ENCODE results near the gene BARHL1.

Gene BARHL1

GRCh38 chr9:132615774-132616173 lies 33.4 kb downstream of the BARHL1 start:
- no peak for DNase-seq (ENCODE audit: low read depth in 2 of 2)

GRCh38 chr9:132616725-132617124 lies 34.3 kb downstream of the BARHL1 start:
- no peak for DNase-seq (ENCODE audit: low read depth in 2 of 2)

GRCh38 chr9:132622159-132622558 lies 39.8 kb downstream of the BARHL1 start:
- DNase-seq (ENCODE audit: low read depth in 2 of 2): no peak

- DNase-seq (ENCODE audit: low read depth in 2 of 2): no peak
These were observed 43.9 kb downstream of the BARHL1 start for GRCh38 chr9:132626285-132626684.

GRCh38 chr9:132627106-132627505 lies 44.7 kb downstream of the BARHL1 start:
- no peak for DNase-seq (ENCODE audit: low read depth in 2 of 2)

GRCh38 chr9:132627594-132627993 lies 45.2 kb downstream of the BARHL1 start:
- DNase-seq (ENCODE audit: low read depth in 2 of 2): no peak

- no peak for DNase-seq (ENCODE audit: low read depth in 2 of 2)
These were observed 46.3 kb downstream of the BARHL1 start for GRCh38 chr9:132628746-132629145.

GRCh38 chr9:132630116-132630515 lies 47.7 kb downstream of the BARHL1 start:
- DNase-seq (ENCODE audit: low read depth in 2 of 2): no peak

GRCh38 chr9:132630811-132631210 lies 48.4 kb downstream of the BARHL1 start:
- DNase-seq (ENCODE audit: low read depth in 2 of 2): no peak

- no peak for DNase-seq (ENCODE audit: low read depth in 2 of 2)
These were observed 48.9 kb downstream of the BARHL1 start for GRCh38 chr9:132631280-132631679.

GRCh38 chr9:132631685-132632084 lies 49.3 kb downstream of the BARHL1 start:
- DNase-seq (ENCODE audit: low read depth in 2 of 2): no peak

- DNase-seq (ENCODE audit: low read depth in 2 of 2): no peak
These were observed 50.2 kb downstream of the BARHL1 start for GRCh38 chr9:132632413-132633129.

GRCh38 chr9:132634327-132634726 lies 51.9 kb downstream of the BARHL1 start:
- no peak for DNase-seq (ENCODE audit: low read depth in 2 of 2)

- no peak for DNase-seq (ENCODE audit: low read depth in 2 of 2)
These were observed 54.9 kb downstream of the BARHL1 start for GRCh38 chr9:132637351-132637750.

GRCh38 chr9:132637801-132638200 lies 55.4 kb downstream of the BARHL1 start:
- no peak for DNase-seq (ENCODE audit: low read depth in 2 of 2)

- no peak for DNase-seq (ENCODE audit: low read depth in 2 of 2)
These were observed 55.8 kb downstream of the BARHL1 start for GRCh38 chr9:132638240-132638639.

- no peak for DNase-seq (ENCODE audit: low read depth in 2 of 2)
These were observed 56.9 kb downstream of the BARHL1 start for GRCh38 chr9:132639322-132639721.
